Right cardiac atrium (tissue), 5 donors: ENCODE results near the gene GJD4. TPM values are rescaled to one million over a fixed set of nuclear protein-coding genes. Genes with fewer than 3 reads are reported as not detected.

Source experiments
- ATAC-seq, 2 donors: fragments of 200-7000 bp; cut with Tn5 transposase; one replicate each; pipeline versions ENCODE4 v1.8.0 to v1.9.1; 2020; ENCODE audit warnings: moderate library complexity in 2 of 2, mild to moderate bottlenecking in 1 of 2
- DNase-seq, 3 donors: peaks; one replicate each; pipeline ENCODE4 v3.0.0-alpha.2; 2020
- H3K27ac ChIP-seq: one replicate; pipeline ENCODE4 v1.5.1; 2013; ENCODE audit warnings: mild to moderate bottlenecking, low read length, control low read depth, moderate library complexity
- H3K27me3 ChIP-seq: one replicate; pipeline ENCODE4 v1.6.1; 2013; ENCODE audit not compliant: control insufficient read depth, insufficient read depth
- H3K4me1 ChIP-seq: one replicate; pipeline ENCODE4 v1.6.1; 2013; ENCODE audit warnings: low read length; ENCODE audit not compliant: control insufficient read depth, insufficient read depth
- H3K4me3 ChIP-seq: one replicate; pipeline ENCODE4 v1.5.1; 2013; ENCODE audit warnings: low read length, control low read depth
- H3K9me3 ChIP-seq: one replicate; pipeline ENCODE4 v1.6.1; 2013; ENCODE audit warnings: low read length; ENCODE audit not compliant: control insufficient read depth
- WGBS: extraction: QIAGEN DNeasy Blood & Tissue Kit; methylation state at CpG from one replicate; pipeline ENCODE4 v1.1.7; 2013; 5-methylcytosine and 5-hydroxymethylcytosine counted together
- intact Hi-C, 4 donors: fragments of 100-400 bp; cut with DNase I; formaldehyde crosslinking; loops; one replicate each; pipeline versions ENCODE4 v1.11.0 to v1.14.0; 2022 to 2023
- polyA plus RNA-seq: library from polyadenylated mRNA; stranded (reverse); fragments of 200-250 nt; gene quantifications from one replicate; pipeline ENCODE4 v1.2.3, GENCODE V29; 2013
- total RNA-seq, 4 donors: library from RNA; stranded (reverse); fragmentation: NEBNext Ultra II Directional; extraction: Animal tissue kit (Norgen Biotek cat#: 25700); gene quantifications; one replicate each; pipeline ENCODE4 v1.2.1, GENCODE V29; 2021
- donor health status: healthy with polysubstance abuse.
- donor health status: DM: no; HTN: yes; CAD: no.
- donor health status: DM: no; HTN: no; CAD: no.
- donor health status: DM: no; HTN: yes; CAD: no; lungs with severe emphysema.
- donor health status: DM: yes; HTN: yes; CAD: no.

Gene GJD4
- total and polyA plus RNA-seq, 5 donors, result not detected

- no peak overlapping the region for H3K4me3 ChIP-seq
Measured at GRCh38 chr10:35598379-35598778, 6.8 kb upstream of the GJD4 start.

GRCh38 chr10:35600193-35600592 is 4.9 kb upstream of the GJD4 start:
- no peak overlapping the region for H3K4me3 ChIP-seq
- H3K9me3 ChIP-seq, result no peaks in the 10 kb centered on the region
- ATAC-seq (no peak), DNase-seq (no peak)
- no peak overlapping the region for H3K27ac ChIP-seq
- intact Hi-C loops, result no loop called here
- 54% methylated on average over 2 of the region's 2 CpGs for WGBS
- no peaks in the 10 kb centered on the region for H3K4me1 ChIP-seq
- no peaks in the 10 kb centered on the region for H3K27me3 ChIP-seq

More at GRCh38 chr10:35598379-35598778, 6.8 kb upstream of the GJD4 start:
- DNase-seq (peak in 1 of 3 donors; percentile 61), ATAC-seq (no peak)
- Histone ChIP-seq H3K9me3 (no peaks in the 10 kb centered on the region), H3K27me3 (no peaks in the 10 kb centered on the region), H3K27ac (no peak overlapping the region), H3K4me1 (no peaks in the 10 kb centered on the region)
- intact Hi-C loops, result loop anchor here in 2 of 4 donors (10.0 kb wide), 2 partner anchors 354 to 364 kb away; no protein-coding TSS in a partner anchor
- 37% methylated on average over 6 of the region's 6 CpGs for WGBS

- Histone ChIP-seq H3K9me3 (no peaks in the 10 kb centered on the region), H3K4me1 (no peaks in the 10 kb centered on the region), H3K27me3 (no peaks in the 10 kb centered on the region), H3K4me3 (no peak overlapping the region), H3K27ac (no peak overlapping the region)
- ATAC-seq, result no peak
- no peak for DNase-seq
- 72% methylated on average over 6 of the region's 6 CpGs for WGBS
- intact Hi-C loops, result no loop called here
Measured at GRCh38 chr10:35606430-35606829, 1.3 kb downstream of the GJD4 start.

GRCh38 chr10:35607475-35608327 is 2.6 kb downstream of the GJD4 start:
- intact Hi-C loops, result no loop called here
- peak in 2 of 3 donors; percentile 60 to 68 for DNase-seq
- ATAC-seq, result peak; percentile 29 to 51

GRCh38 chr10:35608328-35608672 is 3.2 kb downstream of the GJD4 start:
- H3K27me3 ChIP-seq, result no peaks in the 10 kb centered on the region
- WGBS, result 65% methylated on average over 16 of the region's 16 CpGs
- no peak overlapping the region for H3K27ac ChIP-seq
- no peaks in the 10 kb centered on the region for H3K9me3 ChIP-seq
- peak in 2 of 3 donors; percentile 44 to 51 for DNase-seq
- H3K4me3 ChIP-seq, result peak overlapping the region; percentile 43
- ATAC-seq, result peak in 1 of 2 donors; percentile 13
- intact Hi-C loops, result no loop called here
- H3K4me1 ChIP-seq, result no peaks in the 10 kb centered on the region

More at GRCh38 chr10:35607475-35608327, 2.6 kb downstream of the GJD4 start:
- Histone ChIP-seq H3K27ac (no peak overlapping the region), H3K9me3 (no peaks in the 10 kb centered on the region), H3K4me1 (no peaks in the 10 kb centered on the region), H3K27me3 (no peaks in the 10 kb centered on the region), H3K4me3 (peak overlapping the region; percentile 43)
- 10% methylated on average over 78 of the region's 78 CpGs for WGBS

- no peaks in the 10 kb centered on the region for H3K27me3 ChIP-seq
- no peak overlapping the region for H3K27ac ChIP-seq
- 78% methylated on average over 6 of the region's 6 CpGs for whole genome bisulfite sequencing
- no peak for ATAC-seq
- H3K9me3 ChIP-seq, result no peaks in the 10 kb centered on the region
- H3K4me1 ChIP-seq, result no peaks in the 10 kb centered on the region
- DNase-seq, result no peak
- no peak overlapping the region for H3K4me3 ChIP-seq
- intact Hi-C loops, result no loop called here
Measured at GRCh38 chr10:35611750-35612149, 6.6 kb downstream of the GJD4 start.

GRCh38 chr10:35612385-35613106 is 7.4 kb downstream of the GJD4 start:
- Histone ChIP-seq H3K4me1 (no peaks in the 10 kb centered on the region), H3K9me3 (no peaks in the 10 kb centered on the region), H3K4me3 (no peak overlapping the region), H3K27me3 (no peaks in the 10 kb centered on the region), H3K27ac (no peak overlapping the region)
- 56% methylated on average over 6 of the region's 6 CpGs for WGBS
- no peak for DNase-seq
- intact Hi-C loops, result no loop called here
- ATAC-seq, result no peak

- no peaks in the 10 kb centered on the region for H3K27me3 ChIP-seq
- no peak for DNase-seq
- 81% methylated on average over 2 of the region's 2 CpGs for WGBS
Measured at GRCh38 chr10:35613107-35613440, 7.9 kb downstream of the GJD4 start.

GRCh38 chr10:35613597-35614226 is 8.6 kb downstream of the GJD4 start:
- no peaks in the 10 kb centered on the region for H3K27me3 ChIP-seq
- WGBS, result 47% methylated on average over 8 of the region's 8 CpGs
- ATAC-seq, result peak; percentile 35 to 65

More at GRCh38 chr10:35613107-35613440, 7.9 kb downstream of the GJD4 start:
- no peak for ATAC-seq
- H3K4me1 ChIP-seq, result no peaks in the 10 kb centered on the region
- intact Hi-C loops, result no loop called here
- no peak overlapping the region for H3K27ac ChIP-seq
- no peak overlapping the region for H3K4me3 ChIP-seq
- H3K9me3 ChIP-seq, result no peaks in the 10 kb centered on the region

GRCh38 chr10:35614312-35614711 is 9.2 kb downstream of the GJD4 start:
- no peak for ATAC-seq
- 48% methylated on average over 5 of the region's 5 CpGs for WGBS

More at GRCh38 chr10:35613597-35614226, 8.6 kb downstream of the GJD4 start:
- Histone ChIP-seq H3K4me1 (no peaks in the 10 kb centered on the region), H3K4me3 (no peak overlapping the region), H3K9me3 (no peaks in the 10 kb centered on the region), H3K27ac (no peak overlapping the region)
- intact Hi-C loops, result no loop called here
- DNase-seq, result no peak

GRCh38 chr10:35626971-35627507 is 21.9 kb downstream of the GJD4 start:
- no peaks in the 10 kb centered on the region for H3K27me3 ChIP-seq
- no peak for ATAC-seq
- DNase-seq, result no peak
- no peak overlapping the region for H3K4me3 ChIP-seq
- H3K4me1 ChIP-seq, result no peaks in the 10 kb centered on the region
- WGBS, result 80% methylated on average over 6 of the region's 6 CpGs
- H3K27ac ChIP-seq, result no peak overlapping the region
- H3K9me3 ChIP-seq, result no peaks in the 10 kb centered on the region
- intact Hi-C loops, result no loop called here

More at GRCh38 chr10:35614312-35614711, 9.2 kb downstream of the GJD4 start:
- no peak overlapping the region for H3K27ac ChIP-seq
- no peak for DNase-seq
- H3K27me3 ChIP-seq, result no peaks in the 10 kb centered on the region
- H3K4me1 ChIP-seq, result no peaks in the 10 kb centered on the region
- intact Hi-C loops, result no loop called here
- no peaks in the 10 kb centered on the region for H3K9me3 ChIP-seq
- no peak overlapping the region for H3K4me3 ChIP-seq
